Panc1 (cell line): ENCODE measurements around the gene METTL16. TPM values are rescaled to one million over a fixed set of nuclear protein-coding genes. Genes with fewer than 3 reads are reported as not detected.

ENCODE experiments used
- ATAC-seq: fragments of 200-7000 bp; cut with Tn5 transposase; 2 replicates; pipeline ENCODE4 v1.9.1; 2020; ENCODE audit warnings: mild to moderate bottlenecking, moderate library complexity
- BruUV-seq: library from RNA; stranded (reverse); fragments of 400-500 nt; replicated peaks from 2 replicates; lab custom pipeline; 2021; lab: Mats Ljungman, UMichigan
- CTCF ChIA-PET: fragments of 300-600 bp; sonication (Branson Sonifier 250); formaldehyde crosslinking; loops from one replicate; lab custom pipeline; 2022; ENCODE audit warnings: antibody characterized with exemption; lab: Charles Lee
- POLR2A ChIA-PET: fragments of 300-600 bp; sonication (Branson Sonifier 250); formaldehyde crosslinking; loops from one replicate; lab custom pipeline; 2022; ENCODE audit warnings: antibody characterized with exemption; lab: Charles Lee
- DNase-seq: peaks from one replicate; pipeline ENCODE4 v3.0.0-alpha.2; 2010; ENCODE audit warnings: low read depth, low spot score
- H3K27ac ChIP-seq: 2 replicates; pipeline ENCODE4 v1.5.1; 2011; ENCODE audit warnings: mild to moderate bottlenecking, low read length, inconsistent platforms
- H3K27me3 ChIP-seq: fragments of 200-500 bp; sonication (Bioruptor generic); 2 replicates; pipeline ENCODE4 v1.6.0; 2014; ENCODE audit warnings: low read length, inconsistent platforms; ENCODE audit not compliant: control insufficient read depth, insufficient read depth
- H3K36me3 ChIP-seq: fragments of 200-500 bp; sonication (Bioruptor generic); 2 replicates; pipeline ENCODE4 v1.5.1; 2014; ENCODE audit warnings: inconsistent platforms, mild to moderate bottlenecking, low read length, moderate library complexity; ENCODE audit not compliant: control insufficient read depth, insufficient read depth
- H3K4me1 ChIP-seq: 2 replicates; pipeline ENCODE4 v1.5.1; 2011; ENCODE audit warnings: inconsistent platforms, mild to moderate bottlenecking, low read length, moderate library complexity; ENCODE audit not compliant: control insufficient read depth, insufficient read depth
- H3K4me3 ChIP-seq, 2 experiments: 2 replicates each; pipeline ENCODE4 v1.5.1; 2011 to 2012; ENCODE audit warnings: low read depth in 2 of 2, low read length in 2 of 2, mild to moderate bottlenecking in 2 of 2, inconsistent platforms in 1 of 2, moderate library complexity in 1 of 2
- H3K9me3 ChIP-seq: fragments of 200-500 bp; sonication (Bioruptor generic); 2 replicates; pipeline ENCODE4 v1.5.1; 2014; ENCODE audit warnings: low read depth, mild to moderate bottlenecking, inconsistent platforms, low read length, moderate library complexity; ENCODE audit not compliant: control insufficient read depth, insufficient read depth
- POLR2AphosphoS5 ChIP-seq: IDR thresholded peaks from 2 replicates; pipeline ENCODE4 v1.6.1; 2012; ENCODE audit warnings: mild to moderate bottlenecking, low read depth, low read length, moderate library complexity
- REST ChIP-seq, 2 experiments: IDR thresholded peaks; 2 replicates each; pipeline ENCODE4 v1.6.1; 2011 to 2012; ENCODE audit warnings: low read depth in 2 of 2, control low read depth in 1 of 2, low read length in 1 of 2, mild to moderate bottlenecking in 1 of 2, moderate library complexity in 1 of 2; ENCODE audit not compliant: insufficient read depth in 1 of 2
- SIN3A ChIP-seq: IDR thresholded peaks from 2 replicates; pipeline ENCODE4 v1.6.1; 2012; ENCODE audit warnings: low read depth, mild to moderate bottlenecking, low read length, moderate library complexity, borderline replicate concordance; ENCODE audit not compliant: insufficient read depth
- TCF7L2 ChIP-seq: IDR thresholded peaks from 2 replicates; pipeline ENCODE4 v1.6.1; 2011; ENCODE audit warnings: mild to moderate bottlenecking, low read depth, low read length, inconsistent platforms
- in situ Hi-C: cut with HindIII; loops from 2 replicates; pipeline ENCODE4 v1.10.0; 2016; ENCODE audit warnings: low sequenced_read_pairs, low pct_unique_long_range_greater_than_20kb
- intact Hi-C: fragments of 100-400 bp; cut with micrococcal nuclease; formaldehyde crosslinking; loops from one replicate; pipeline ENCODE4 v1.10.0; 2022; ENCODE audit not compliant: unreplicated experiment
- total RNA-seq: library from RNA; stranded (reverse); gene quantifications from one replicate; pipeline ENCODE4 v1.2.1, GENCODE V29; 2021; ENCODE audit not compliant: unreplicated experiment
- TF ChIP-seq, protein P1 (sequence below): fragments of 450-650 bp; IDR thresholded peaks from 2 replicates; pipeline ENCODE4 v1.5.1; 2017; ENCODE audit warnings: mild to moderate bottlenecking

The METTL16 gene
- total RNA-seq, 1 experiment from 2014 or later = 34.7 TPM

DNA sequence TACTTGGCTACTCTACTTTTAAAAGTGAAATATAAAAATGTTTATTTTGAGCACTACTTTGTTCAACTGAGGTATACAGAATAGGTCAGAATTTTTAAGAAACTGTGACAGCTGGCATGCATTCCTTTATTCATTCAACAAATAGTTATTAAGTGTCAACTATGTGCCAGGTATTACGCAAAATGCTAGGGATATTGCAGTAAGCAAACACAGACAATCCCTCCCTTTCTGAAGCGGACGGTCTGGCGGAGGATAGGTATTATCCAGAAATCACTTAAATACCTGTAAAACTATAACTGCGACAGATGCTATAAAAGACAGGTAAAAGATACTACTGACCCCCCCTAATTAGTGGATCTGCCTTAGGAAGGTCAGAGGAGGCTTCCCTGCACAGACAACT is 26.1 kb downstream of the METTL16 start:
- DNase-seq = no peak
- ChIA-PET CTCF (no interaction called here), POLR2A (no interaction called here)
- intact Hi-C loops (no loop called here), in situ Hi-C loops (no loop called here)
- no peak for TF ChIP-seq POLR2AphosphoS5
- TF ChIP-seq SIN3A = no peak
- TF ChIP-seq, protein P1, sequence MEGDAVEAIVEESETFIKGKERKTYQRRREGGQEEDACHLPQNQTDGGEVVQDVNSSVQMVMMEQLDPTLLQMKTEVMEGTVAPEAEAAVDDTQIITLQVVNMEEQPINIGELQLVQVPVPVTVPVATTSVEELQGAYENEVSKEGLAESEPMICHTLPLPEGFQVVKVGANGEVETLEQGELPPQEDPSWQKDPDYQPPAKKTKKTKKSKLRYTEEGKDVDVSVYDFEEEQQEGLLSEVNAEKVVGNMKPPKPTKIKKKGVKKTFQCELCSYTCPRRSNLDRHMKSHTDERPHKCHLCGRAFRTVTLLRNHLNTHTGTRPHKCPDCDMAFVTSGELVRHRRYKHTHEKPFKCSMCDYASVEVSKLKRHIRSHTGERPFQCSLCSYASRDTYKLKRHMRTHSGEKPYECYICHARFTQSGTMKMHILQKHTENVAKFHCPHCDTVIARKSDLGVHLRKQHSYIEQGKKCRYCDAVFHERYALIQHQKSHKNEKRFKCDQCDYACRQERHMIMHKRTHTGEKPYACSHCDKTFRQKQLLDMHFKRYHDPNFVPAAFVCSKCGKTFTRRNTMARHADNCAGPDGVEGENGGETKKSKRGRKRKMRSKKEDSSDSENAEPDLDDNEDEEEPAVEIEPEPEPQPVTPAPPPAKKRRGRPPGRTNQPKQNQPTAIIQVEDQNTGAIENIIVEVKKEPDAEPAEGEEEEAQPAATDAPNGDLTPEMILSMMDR = no peak
- no peak for TF ChIP-seq REST (IDR thresholded peaks at IDR 0.05; ENCODE audit: insufficient read depth in 1 of 2, low read depth in 2 of 2, low read length in 1 of 2)
- TF ChIP-seq TCF7L2 = no peak
- H3K4me1 ChIP-seq = no peaks in the 10 kb centered on the region; the same call in 1 of the 2 replicates
- BruUV-seq = no TSS peak
- no peak for ATAC-seq
- no peaks in the 10 kb centered on the region for H3K27me3 ChIP-seq
- no peaks in the 10 kb centered on the region for H3K9me3 ChIP-seq
- H3K4me3 ChIP-seq = no peak overlapping the region
- H3K36me3 ChIP-seq = no peaks in the 10 kb centered on the region
- no peak overlapping the region for H3K27ac ChIP-seq

DNA sequence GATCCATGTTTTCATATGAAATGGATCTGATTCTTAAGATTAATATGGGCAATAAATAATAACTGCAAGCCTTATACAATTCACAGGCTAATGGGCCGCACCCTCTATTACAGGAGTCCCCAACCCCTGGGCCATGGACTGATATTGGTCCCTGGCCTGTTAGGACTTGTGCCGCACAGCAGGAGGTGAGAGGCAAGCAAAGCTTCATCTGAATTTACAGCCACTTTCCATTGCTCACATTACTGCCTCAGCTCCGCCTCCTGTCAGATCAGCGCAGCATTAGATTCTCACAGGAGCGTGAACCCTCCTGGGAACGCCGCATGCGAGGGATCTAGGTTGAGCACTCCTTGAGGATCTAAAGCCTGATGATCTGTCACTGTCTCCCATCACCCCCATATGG is 26.8 kb downstream of the METTL16 start:
- Histone ChIP-seq H3K4me3 (no peak overlapping the region), H3K9me3 (no peaks in the 10 kb centered on the region), H3K4me1 (no peaks in the 10 kb centered on the region; the same call in 1 of the 2 replicates), H3K36me3 (no peaks in the 10 kb centered on the region), H3K27me3 (no peaks in the 10 kb centered on the region), H3K27ac (no peak overlapping the region)
- in situ Hi-C loops = no loop called here
- intact Hi-C loops = no loop called here
- CTCF ChIA-PET = no interaction called here
- ATAC-seq (no peak), DNase-seq (no peak)
- POLR2A ChIA-PET = interaction anchor here (0.6 kb wide), 1 partner anchor 228 kb away, joined by 3 read pairs; no protein-coding TSS in a partner anchor
- BruUV-seq = no TSS peak
- TF ChIP-seq TCF7L2 = no peak
- TF ChIP-seq, protein P1 = no peak
- no peak for TF ChIP-seq SIN3A
- no peak for TF ChIP-seq POLR2AphosphoS5
- TF ChIP-seq REST (IDR thresholded peaks at IDR 0.05; ENCODE audit: insufficient read depth in 1 of 2, low read depth in 2 of 2, low read length in 1 of 2) = no peak
